ENCODE results near the gene SEMA3E.

GRCh38 chr7:83413831-83414230 lies 235.1 kb downstream of the SEMA3E start:
- TF ChIP-seq POLR2A (IDR thresholded peaks at IDR 0.05): no peak
- no peak for TF ChIP-seq CTCF (IDR thresholded peaks at IDR 0.05)
- no peak for TF ChIP-seq POLR2AphosphoS5 (IDR thresholded peaks at IDR 0.05)
